Measurements from ENCODE around the gene CDHR1.

CDHR1 gene

GRCh38 chr10:84176836-84177474 lies 17.4 kb upstream of the CDHR1 start:
- no peak for TF ChIP-seq TAF1 (IDR thresholded peaks at IDR 0.05; ENCODE audit: borderline replicate concordance, insufficient read depth, low read length)
- TF ChIP-seq SIN3A (IDR thresholded peaks at IDR 0.05; ENCODE audit: borderline replicate concordance, insufficient read depth, low read length) = no peak
- no peak for TF ChIP-seq REST (IDR thresholded peaks at IDR 0.05; ENCODE audit: insufficient read depth in 1 of 2, low read depth in 2 of 2, low read length in 2 of 2)
- TF ChIP-seq FOXP2 (optimal IDR thresholded peaks at IDR 0.05; ENCODE audit: borderline replicate concordance, extremely low read depth, extremely low read length, insufficient read depth) = no peak
- TF ChIP-seq POLR2AphosphoS5 (IDR thresholded peaks at IDR 0.05; ENCODE audit: low read depth, low read length) = no peak

GRCh38 chr10:84177541-84178141 lies 16.7 kb upstream of the CDHR1 start:
- TF ChIP-seq REST (IDR thresholded peaks at IDR 0.05; ENCODE audit: insufficient read depth in 1 of 2, low read depth in 2 of 2, low read length in 2 of 2) (no peak), POLR2AphosphoS5 (IDR thresholded peaks at IDR 0.05; ENCODE audit: low read depth, low read length) (no peak), SIN3A (IDR thresholded peaks at IDR 0.05; ENCODE audit: borderline replicate concordance, insufficient read depth, low read length) (no peak), FOXP2 (optimal IDR thresholded peaks at IDR 0.05; ENCODE audit: borderline replicate concordance, extremely low read depth, extremely low read length, insufficient read depth) (no peak), TAF1 (IDR thresholded peaks at IDR 0.05; ENCODE audit: borderline replicate concordance, insufficient read depth, low read length) (no peak)

GRCh38 chr10:84178160-84178609 lies 16.2 kb upstream of the CDHR1 start:
- TF ChIP-seq SIN3A (IDR thresholded peaks at IDR 0.05; ENCODE audit: borderline replicate concordance, insufficient read depth, low read length) (no peak), REST (IDR thresholded peaks at IDR 0.05; ENCODE audit: insufficient read depth in 1 of 2, low read depth in 2 of 2, low read length in 2 of 2) (no peak), POLR2AphosphoS5 (IDR thresholded peaks at IDR 0.05; ENCODE audit: low read depth, low read length) (no peak), FOXP2 (optimal IDR thresholded peaks at IDR 0.05; ENCODE audit: borderline replicate concordance, extremely low read depth, extremely low read length, insufficient read depth) (no peak), TAF1 (IDR thresholded peaks at IDR 0.05; ENCODE audit: borderline replicate concordance, insufficient read depth, low read length) (no peak)

- no peak for TF ChIP-seq REST (IDR thresholded peaks at IDR 0.05; ENCODE audit: insufficient read depth in 1 of 2, low read depth in 2 of 2, low read length in 2 of 2)
- TF ChIP-seq SIN3A (IDR thresholded peaks at IDR 0.05; ENCODE audit: borderline replicate concordance, insufficient read depth, low read length) = no peak
- no peak for TF ChIP-seq FOXP2 (optimal IDR thresholded peaks at IDR 0.05; ENCODE audit: borderline replicate concordance, extremely low read depth, extremely low read length, insufficient read depth)
- no peak for TF ChIP-seq POLR2AphosphoS5 (IDR thresholded peaks at IDR 0.05; ENCODE audit: low read depth, low read length)
- TF ChIP-seq TAF1 (IDR thresholded peaks at IDR 0.05; ENCODE audit: borderline replicate concordance, insufficient read depth, low read length) = no peak
Observed at GRCh38 chr10:84179059-84179710, 15.2 kb upstream of the CDHR1 start.

All from PFSK-1 (cell line).